HUES6 (cell line): Measurements from ENCODE around the gene RNASET2.
"Not testable (repeated sequence)": the region's sequence is repeated elsewhere in the genome, so short reads cannot be mapped to it uniquely, and the experiment has no call there.

Experiments used
- H3K27ac ChIP-seq: 2 replicates; pipeline ENCODE4 v1.7.0; 2013; ENCODE audit warnings: low read depth, mild to moderate bottlenecking, low read length, inconsistent platforms
- H3K27me3 ChIP-seq: 2 replicates; pipeline ENCODE4 v1.6.1; 2013; ENCODE audit warnings: low read length; ENCODE audit not compliant: control insufficient read depth, insufficient read depth
- H3K36me3 ChIP-seq: 2 replicates; pipeline ENCODE4 v1.6.1; 2013; ENCODE audit warnings: low read length; ENCODE audit not compliant: control insufficient read depth, insufficient read depth
- H3K4me1 ChIP-seq: 2 replicates; pipeline ENCODE4 v1.6.1; 2013; ENCODE audit warnings: low read length; ENCODE audit not compliant: control insufficient read depth, insufficient read depth
- H3K4me3 ChIP-seq: 2 replicates; pipeline ENCODE4 v1.5.1; 2013; ENCODE audit warnings: low read depth, low read length
- H3K9ac ChIP-seq: one replicate; pipeline ENCODE4 v1.6.1; 2013; ENCODE audit warnings: mild to moderate bottlenecking, low read length
- H3K9me3 ChIP-seq: 2 replicates; pipeline ENCODE4 v1.6.1; 2013; ENCODE audit warnings: low read depth, low read length; ENCODE audit not compliant: control insufficient read depth, insufficient read depth

RNASET2 gene

DNA sequence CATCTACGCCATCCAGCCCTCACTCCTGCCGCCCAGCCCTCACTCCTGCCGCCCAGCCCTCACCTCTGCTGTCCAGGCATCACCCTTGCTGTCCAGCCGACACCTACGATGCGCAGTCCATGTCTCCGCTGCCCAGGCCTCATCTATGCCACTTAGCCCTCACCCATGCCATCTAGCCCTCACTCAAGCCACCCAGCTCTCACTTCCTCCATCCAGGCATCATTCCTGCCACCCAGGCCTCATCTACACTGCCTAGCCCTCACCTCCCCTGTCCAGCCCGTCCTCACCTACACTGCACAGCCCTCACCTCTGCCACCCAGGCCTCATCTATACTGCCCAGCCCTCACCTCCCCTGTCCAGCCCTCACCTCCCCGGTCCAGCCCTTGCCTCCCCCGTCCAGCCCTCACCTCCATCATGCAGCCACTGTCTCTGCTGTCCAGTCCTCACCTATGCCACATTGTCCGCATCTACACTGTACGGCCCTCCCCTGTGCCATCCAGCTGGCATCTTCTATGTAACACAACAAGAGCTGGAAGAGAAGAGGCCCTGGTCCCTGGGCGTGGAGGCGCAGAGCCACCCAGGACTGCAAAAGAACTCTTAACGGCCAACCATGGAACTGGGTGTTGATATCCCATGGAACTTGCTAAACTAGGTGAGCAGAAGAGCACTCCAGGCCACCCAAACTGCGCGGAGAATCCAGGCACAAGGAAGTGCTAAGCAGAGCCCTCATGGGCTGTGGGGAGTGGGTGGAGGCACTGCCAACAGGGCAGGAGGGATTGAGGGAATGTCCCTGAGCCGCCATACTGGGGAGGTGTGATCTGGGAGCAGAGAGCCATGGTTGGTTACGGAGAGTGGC, 31.0 kb downstream of the RNASET2 start:
- Histone ChIP-seq H3K36me3 (peaks cover 13% of the 10 kb centered on the region), H3K9me3 (no peaks in the 10 kb centered on the region), H3K27me3 (no peaks in the 10 kb centered on the region), H3K27ac (no peak overlapping the region), H3K4me3 (no peak overlapping the region), H3K9ac (no peak overlapping the region), H3K4me1 (no peaks in the 10 kb centered on the region)

- Histone ChIP-seq H3K9me3 (no peaks in the 10 kb centered on the region), H3K4me3 (no peak overlapping the region), H3K4me1 (no peaks in the 10 kb centered on the region), H3K36me3 (peaks cover 10% of the 10 kb centered on the region; the same call in 1 of the 2 replicates), H3K27ac (no peak overlapping the region), H3K9ac (no peak overlapping the region), H3K27me3 (no peaks in the 10 kb centered on the region)
Observed at GRCh38 chr6:166924531-166924930, 31.8 kb downstream of the RNASET2 start.

DNA sequence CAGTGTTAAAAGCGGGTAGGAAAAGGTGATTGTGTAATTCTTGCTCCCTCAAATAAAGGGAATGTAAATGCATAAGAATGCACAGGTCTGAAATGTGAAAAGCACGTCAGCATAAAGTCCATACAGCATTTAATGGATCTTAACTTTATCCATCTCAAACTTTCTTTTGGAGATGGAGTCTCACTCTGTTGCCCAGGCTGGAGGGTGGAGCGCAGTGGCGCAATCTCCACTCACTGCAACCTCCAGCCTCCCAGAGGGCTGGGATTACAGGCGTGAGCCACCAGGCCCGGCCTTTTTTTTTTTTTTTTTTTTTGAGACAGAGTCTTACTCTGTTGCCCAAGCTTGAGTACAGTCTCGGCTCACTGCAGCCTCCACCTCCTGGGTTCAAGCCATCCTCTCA, 33.4 kb downstream of the RNASET2 start:
- Histone ChIP-seq H3K9me3 (no peaks in the 10 kb centered on the region), H3K4me1 (no peaks in the 10 kb centered on the region), H3K9ac (no peak overlapping the region), H3K27me3 (no peaks in the 10 kb centered on the region), H3K36me3 (no peaks in the 10 kb centered on the region), H3K27ac (no peak overlapping the region), H3K4me3 (no peak overlapping the region)

- Histone ChIP-seq H3K36me3 (no peaks in the 10 kb centered on the region), H3K27me3 (no peaks in the 10 kb centered on the region), H3K4me1 (no peaks in the 10 kb centered on the region), H3K9ac (no peak overlapping the region), H3K27ac (no peak overlapping the region), H3K9me3 (no peaks in the 10 kb centered on the region), H3K4me3 (no peak overlapping the region)
Observed at GRCh38 chr6:166921570-166921969, 34.8 kb downstream of the RNASET2 start.

GRCh38 chr6:166916824-166917223, 39.5 kb downstream of the RNASET2 start:
- H3K9ac ChIP-seq: no peak overlapping the region
- H3K36me3 ChIP-seq: no peaks in the 10 kb centered on the region
- no peak overlapping the region for H3K27ac ChIP-seq
- H3K27me3 ChIP-seq: no peaks in the 10 kb centered on the region
- no peaks in the 10 kb centered on the region for H3K4me1 ChIP-seq
- H3K4me3 ChIP-seq: no peak overlapping the region
- no peaks in the 10 kb centered on the region for H3K9me3 ChIP-seq

GRCh38 chr6:166915484-166915883, 40.9 kb downstream of the RNASET2 start:
- H3K9me3 ChIP-seq, H3K27me3 ChIP-seq, H3K4me1 ChIP-seq, H3K9ac ChIP-seq, H3K27ac ChIP-seq, H3K36me3 ChIP-seq, H3K4me3 ChIP-seq: not testable (repeated sequence)

DNA sequence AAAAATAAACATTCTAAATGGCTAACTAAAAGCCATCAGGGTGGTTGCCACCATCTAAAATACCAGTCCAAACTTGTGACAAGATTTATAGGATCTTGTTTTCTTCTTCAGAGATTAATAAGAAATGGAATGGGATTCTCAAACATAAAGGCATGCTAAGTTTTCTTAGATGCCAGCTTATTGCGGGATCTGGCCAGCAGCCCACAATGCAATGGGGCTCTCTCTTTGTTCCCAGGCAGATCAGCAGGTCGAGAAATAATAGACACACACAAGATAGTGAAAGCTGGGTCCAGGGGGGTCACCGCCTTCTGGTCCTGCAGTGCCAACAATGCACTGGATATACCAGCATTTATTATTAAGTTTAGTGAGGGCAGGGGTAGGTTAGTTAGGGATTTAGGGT, 41.4 kb downstream of the RNASET2 start:
- H3K9me3 ChIP-seq, H3K27ac ChIP-seq, H3K4me1 ChIP-seq, H3K36me3 ChIP-seq, H3K9ac ChIP-seq, H3K4me3 ChIP-seq, H3K27me3 ChIP-seq: not testable (repeated sequence)

GRCh38 chr6:166911248-166911677, 45.1 kb downstream of the RNASET2 start:
- Histone ChIP-seq H3K4me1 (no peaks in the 10 kb centered on the region), H3K36me3 (no peaks in the 10 kb centered on the region), H3K27ac (no peak overlapping the region), H3K9me3 (peaks cover 4% of the 10 kb centered on the region; the same call in 1 of the 2 replicates), H3K27me3 (no peaks in the 10 kb centered on the region), H3K9ac (no peak overlapping the region), H3K4me3 (no peak overlapping the region)

DNA sequence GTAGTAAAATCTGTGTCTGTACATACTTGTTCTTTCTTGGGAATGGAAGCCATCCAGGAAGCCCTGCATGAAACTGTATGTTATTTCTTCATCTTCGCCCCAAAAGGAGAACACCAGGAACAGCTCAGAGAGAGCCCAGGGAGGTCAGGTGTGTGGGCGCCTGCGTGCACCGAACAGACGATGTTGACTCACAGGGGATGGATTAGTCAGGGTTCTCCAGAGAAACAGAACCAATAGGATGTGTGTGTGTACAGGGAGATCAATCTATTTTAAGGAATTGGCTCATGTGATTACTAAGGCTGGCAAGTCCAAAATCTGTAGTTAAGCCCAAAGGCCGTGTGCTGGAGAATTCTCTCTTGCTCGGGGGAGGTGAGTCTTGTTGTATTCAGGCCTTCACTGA, 45.7 kb downstream of the RNASET2 start:
- Histone ChIP-seq H3K4me3 (no peak overlapping the region), H3K9me3 (peaks cover 4% of the 10 kb centered on the region; the same call in 1 of the 2 replicates), H3K27me3 (no peaks in the 10 kb centered on the region), H3K36me3 (no peaks in the 10 kb centered on the region), H3K27ac (no peak overlapping the region), H3K9ac (no peak overlapping the region), H3K4me1 (no peaks in the 10 kb centered on the region)

DNA sequence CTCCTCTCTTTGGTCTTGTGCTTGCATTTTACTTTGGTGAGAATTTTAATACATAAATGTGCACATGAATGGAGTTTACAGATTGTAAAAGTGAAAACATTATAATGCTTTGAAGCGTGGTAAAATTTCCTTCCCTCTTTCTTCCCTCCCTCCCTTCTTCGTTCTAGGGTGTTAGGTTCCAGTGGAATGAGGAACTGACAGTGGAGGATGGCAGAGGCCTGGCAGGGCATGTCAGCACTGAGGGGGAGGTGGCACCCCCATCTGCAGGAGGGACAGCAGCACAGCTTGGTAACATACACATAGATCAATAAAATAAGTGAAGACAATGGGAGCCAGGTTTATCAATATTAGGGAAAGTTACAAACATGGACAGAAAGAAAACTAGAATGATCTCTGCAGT, 47.5 kb downstream of the RNASET2 start:
- H3K4me3 ChIP-seq: no peak overlapping the region
- no peaks in the 10 kb centered on the region for H3K36me3 ChIP-seq
- H3K27me3 ChIP-seq: no peaks in the 10 kb centered on the region
- H3K9me3 ChIP-seq: peaks cover 4% of the 10 kb centered on the region; the same call in 1 of the 2 replicates
- H3K4me1 ChIP-seq: peaks cover 5% of the 10 kb centered on the region; the same call in 1 of the 2 replicates
- no peak overlapping the region for H3K9ac ChIP-seq
- no peak overlapping the region for H3K27ac ChIP-seq

GRCh38 chr6:166907871-166908806, 48.2 kb downstream of the RNASET2 start:
- no peak overlapping the region for H3K4me3 ChIP-seq
- H3K36me3 ChIP-seq: no peaks in the 10 kb centered on the region
- H3K4me1 ChIP-seq: peaks cover 7% of the 10 kb centered on the region; the same call in 1 of the 2 replicates
- H3K27me3 ChIP-seq: no peaks in the 10 kb centered on the region
- no peak overlapping the region for H3K9ac ChIP-seq
- no peak overlapping the region for H3K27ac ChIP-seq
- peaks cover 4% of the 10 kb centered on the region; the same call in 1 of the 2 replicates for H3K9me3 ChIP-seq
